OCI-LY3 (cell line): Measurements from ENCODE around the gene AHCYL2.

Source experiments
- EZH2phosphoT487 ChIP-seq: fragments of 200-600 bp; shearing (Covaris generic); IDR thresholded peaks from 2 replicates; pipeline ENCODE4 v1.6.1; 2018; ENCODE audit warnings: antibody characterized with exemption, mixed run types, low read depth
- TF ChIP-seq, protein P1 (sequence below): fragments of 200-600, 300-600 bp; sonication (generic); IDR thresholded peaks from 2 replicates; pipeline ENCODE4 v1.5.1; 2014; ENCODE audit warnings: antibody characterized with exemption, low read length, low read depth

GRCh38 chr7:129436335-129436923 lies 211.6 kb downstream of the AHCYL2 start:
- TF ChIP-seq EZH2phosphoT487 = no peak
- TF ChIP-seq, protein P1, sequence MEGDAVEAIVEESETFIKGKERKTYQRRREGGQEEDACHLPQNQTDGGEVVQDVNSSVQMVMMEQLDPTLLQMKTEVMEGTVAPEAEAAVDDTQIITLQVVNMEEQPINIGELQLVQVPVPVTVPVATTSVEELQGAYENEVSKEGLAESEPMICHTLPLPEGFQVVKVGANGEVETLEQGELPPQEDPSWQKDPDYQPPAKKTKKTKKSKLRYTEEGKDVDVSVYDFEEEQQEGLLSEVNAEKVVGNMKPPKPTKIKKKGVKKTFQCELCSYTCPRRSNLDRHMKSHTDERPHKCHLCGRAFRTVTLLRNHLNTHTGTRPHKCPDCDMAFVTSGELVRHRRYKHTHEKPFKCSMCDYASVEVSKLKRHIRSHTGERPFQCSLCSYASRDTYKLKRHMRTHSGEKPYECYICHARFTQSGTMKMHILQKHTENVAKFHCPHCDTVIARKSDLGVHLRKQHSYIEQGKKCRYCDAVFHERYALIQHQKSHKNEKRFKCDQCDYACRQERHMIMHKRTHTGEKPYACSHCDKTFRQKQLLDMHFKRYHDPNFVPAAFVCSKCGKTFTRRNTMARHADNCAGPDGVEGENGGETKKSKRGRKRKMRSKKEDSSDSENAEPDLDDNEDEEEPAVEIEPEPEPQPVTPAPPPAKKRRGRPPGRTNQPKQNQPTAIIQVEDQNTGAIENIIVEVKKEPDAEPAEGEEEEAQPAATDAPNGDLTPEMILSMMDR = no peak
